SH-SY5Y (cell line): ENCODE results near the gene LRRN2.

Experiments
- GATA2 ChIP-seq: IDR thresholded peaks from 2 replicates; pipeline ENCODE4 v1.6.1; 2011; ENCODE audit warnings: mild to moderate bottlenecking, low read depth, low read length
- GATA3 ChIP-seq: IDR thresholded peaks from 2 replicates; pipeline ENCODE4 v1.6.1; 2011; ENCODE audit warnings: low read depth, mild to moderate bottlenecking, low read length, moderate library complexity

DNA sequence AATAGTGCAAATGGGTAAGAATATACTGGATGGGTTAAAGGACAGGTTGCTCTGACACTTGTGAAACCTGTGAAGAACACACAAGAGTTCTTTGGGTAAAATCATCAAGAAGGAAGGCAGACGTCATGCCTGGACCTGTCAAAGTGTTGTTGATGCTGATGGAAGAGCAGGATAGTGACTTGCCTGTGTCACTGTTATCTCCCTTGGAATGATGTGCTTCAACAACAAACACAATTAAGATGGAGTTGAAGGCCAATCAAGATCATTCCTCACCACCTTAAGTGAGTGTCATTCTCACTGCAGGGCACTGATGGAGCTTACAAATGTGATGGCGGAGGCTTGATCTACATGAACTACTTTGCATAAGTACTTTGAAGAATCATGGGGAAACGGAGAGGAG lies 73.2 kb downstream of the LRRN2 start:
- TF ChIP-seq GATA3 (no peak), GATA2 (no peak)
